Activated T-cell treated with anti-CD3 and anti-CD28 coated beads for 48 hours (primary cell): ENCODE measurements around the gene ING1.
"Not testable (repeated sequence)": the region's sequence is repeated elsewhere in the genome, so short reads cannot be mapped to it uniquely, and the experiment has no call there.

Source experiments
- DNase-seq: peaks from one replicate; pipeline ENCODE4 v3.0.0-alpha.2; 2020; ENCODE audit warnings: low read depth

The ING1 gene, protein sequence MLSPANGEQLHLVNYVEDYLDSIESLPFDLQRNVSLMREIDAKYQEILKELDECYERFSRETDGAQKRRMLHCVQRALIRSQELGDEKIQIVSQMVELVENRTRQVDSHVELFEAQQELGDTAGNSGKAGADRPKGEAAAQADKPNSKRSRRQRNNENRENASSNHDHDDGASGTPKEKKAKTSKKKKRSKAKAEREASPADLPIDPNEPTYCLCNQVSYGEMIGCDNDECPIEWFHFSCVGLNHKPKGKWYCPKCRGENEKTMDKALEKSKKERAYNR

DNA sequence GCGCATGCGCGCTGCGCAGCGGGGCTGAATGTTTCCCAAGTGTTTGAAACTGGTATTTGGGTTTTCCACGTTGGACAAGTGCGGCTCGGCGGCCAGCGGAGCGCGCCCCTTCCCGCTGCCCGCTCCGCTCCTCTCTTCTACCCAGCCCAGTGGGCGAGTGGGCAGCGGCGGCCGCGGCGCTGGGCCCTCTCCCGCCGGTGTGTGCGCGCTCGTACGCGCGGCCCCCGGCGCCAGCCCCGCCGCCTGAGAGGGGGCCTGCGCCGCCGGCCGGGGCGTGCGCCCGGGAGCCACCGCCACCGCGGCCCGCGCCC lies at the start of gene ING1:
TSS of gene ING1 (plus strand) at position 59 of the 311 bp plus-strand sequence. CDS start 450 bp downstream, outside the sequence.
- no peak for DNase-seq

DNA sequence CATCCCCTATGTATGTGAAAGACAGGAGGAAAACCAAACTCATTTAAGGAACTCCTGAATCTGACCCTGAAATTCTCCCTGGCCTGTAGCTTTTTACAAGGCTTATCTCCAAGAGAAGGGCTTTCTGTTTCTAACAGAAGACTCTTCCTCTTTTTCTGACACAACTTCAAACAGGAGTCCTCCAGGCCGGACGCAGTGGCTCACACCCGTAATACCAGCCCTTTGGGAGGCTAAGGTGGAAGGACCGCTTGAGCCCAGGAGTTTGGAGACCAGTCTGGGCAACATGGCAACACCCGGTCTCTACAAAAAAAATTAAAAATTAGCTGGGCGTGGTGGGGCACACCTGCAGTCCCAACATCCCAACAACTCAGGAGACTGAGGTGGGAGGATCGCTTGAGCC lies 49.5 kb upstream of the ING1 start:
- no peak for DNase-seq

DNA sequence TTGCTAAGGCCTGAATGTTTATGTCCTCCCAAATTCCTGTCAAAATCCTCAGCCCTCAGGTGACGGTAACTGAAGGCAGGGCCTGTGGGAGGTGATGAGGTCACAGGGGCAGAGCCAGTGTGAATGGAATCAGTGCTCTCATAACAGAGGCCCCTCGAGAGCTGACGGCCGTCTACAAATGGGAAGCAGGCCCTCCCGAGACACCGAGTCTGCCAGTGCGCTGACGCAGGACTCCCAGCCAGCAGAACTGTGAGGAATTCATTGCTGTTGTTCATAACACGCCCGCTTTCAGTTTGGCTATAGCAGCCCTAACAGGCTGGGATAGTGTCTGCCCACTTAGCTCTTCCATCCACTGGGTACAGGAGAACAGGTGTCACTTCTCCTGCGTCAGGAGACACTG lies 48.8 kb upstream of the ING1 start:
- DNase-seq: no peak

DNA sequence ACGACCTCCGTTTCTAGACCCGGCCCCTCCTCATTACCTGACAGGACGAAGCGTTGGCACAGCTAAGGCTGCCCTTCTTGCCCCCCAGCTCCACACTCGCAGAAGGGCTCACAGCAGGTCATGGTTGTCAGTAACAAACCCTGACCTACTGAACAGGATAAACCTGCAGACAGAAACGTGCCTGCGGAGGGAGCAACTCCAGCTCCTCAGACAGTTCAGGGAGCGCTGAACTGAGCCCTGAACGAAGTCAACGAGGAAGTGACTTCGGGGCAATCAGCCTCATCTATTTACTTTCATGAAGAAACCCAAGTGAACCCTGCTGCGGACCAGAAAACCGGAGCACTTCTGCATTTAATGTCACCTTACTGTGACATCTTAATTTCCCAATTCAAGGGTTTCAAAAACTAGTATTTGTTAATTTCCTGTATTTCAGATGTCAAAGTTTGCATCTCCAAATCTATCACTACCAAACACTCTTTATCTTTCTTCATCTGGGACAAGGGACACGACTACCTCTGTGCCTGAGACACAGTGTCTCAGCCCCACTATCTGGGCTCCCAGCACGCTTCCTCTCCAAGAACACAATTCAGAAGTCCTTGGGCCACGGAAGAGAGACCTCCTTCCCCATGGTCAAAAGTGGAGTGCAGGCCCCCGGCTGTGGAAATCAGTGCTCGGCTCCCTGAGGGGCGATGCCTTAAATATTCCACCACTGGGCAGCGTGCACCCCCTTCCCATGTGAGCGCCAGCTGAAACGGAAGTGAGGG lies 47.8 kb upstream of the ING1 start:
- DNase-seq: no peak

DNA sequence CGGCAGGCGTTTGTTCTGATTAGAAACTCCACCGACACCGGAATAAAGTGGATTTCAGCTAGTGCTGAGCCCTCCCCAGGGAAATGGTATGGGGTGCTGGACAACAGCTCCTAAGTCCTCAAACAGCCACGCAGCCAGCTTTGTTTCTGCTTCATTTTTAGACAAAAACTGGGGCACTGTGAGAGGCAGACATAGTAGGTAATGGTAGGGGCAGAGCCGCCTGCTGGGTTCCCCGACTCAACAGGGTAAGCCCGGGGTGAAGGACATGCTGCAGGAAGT lies 47.3 kb upstream of the ING1 start:
- no peak for DNase-seq

DNA sequence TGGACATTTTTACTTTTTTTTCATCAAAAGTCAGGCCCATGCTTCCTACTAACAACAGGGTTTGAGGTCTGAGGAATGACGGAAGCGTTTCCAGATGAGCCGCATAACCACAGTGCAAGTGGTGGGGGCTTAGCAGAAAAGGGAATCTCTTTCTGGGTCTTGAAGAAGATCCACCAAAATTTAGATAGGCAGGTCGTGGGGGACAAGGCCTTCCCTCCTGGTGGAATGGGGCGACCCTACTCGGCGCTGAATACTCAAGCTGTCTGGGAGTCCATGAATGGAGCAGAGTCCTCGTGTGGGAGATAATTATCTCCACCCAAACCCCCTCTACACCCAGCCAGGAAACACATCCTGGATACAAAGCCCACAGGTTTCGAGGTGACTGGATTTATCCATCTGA lies 44.5 kb upstream of the ING1 start:
- no peak for DNase-seq

DNA sequence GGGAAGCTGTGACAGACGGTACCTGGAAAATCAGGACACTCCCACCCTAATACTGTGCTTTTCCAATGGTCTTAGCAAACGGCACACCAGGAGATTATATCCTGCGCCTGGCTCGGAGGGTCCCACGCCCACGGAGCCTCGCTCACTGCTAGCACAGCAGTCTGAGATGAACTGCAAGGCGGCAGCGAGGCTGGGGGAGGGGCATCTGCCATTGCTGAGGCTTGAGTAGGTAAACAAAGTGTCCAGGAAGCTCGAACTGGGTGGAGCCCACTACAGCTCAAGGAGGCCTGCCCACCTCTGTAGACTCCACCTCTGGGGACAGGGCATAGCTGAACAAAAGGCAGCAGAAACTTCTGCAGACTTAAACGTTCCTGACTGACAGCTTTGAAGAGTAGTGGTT lies 43.7 kb upstream of the ING1 start:
- DNase-seq: not testable (repeated sequence)

DNA sequence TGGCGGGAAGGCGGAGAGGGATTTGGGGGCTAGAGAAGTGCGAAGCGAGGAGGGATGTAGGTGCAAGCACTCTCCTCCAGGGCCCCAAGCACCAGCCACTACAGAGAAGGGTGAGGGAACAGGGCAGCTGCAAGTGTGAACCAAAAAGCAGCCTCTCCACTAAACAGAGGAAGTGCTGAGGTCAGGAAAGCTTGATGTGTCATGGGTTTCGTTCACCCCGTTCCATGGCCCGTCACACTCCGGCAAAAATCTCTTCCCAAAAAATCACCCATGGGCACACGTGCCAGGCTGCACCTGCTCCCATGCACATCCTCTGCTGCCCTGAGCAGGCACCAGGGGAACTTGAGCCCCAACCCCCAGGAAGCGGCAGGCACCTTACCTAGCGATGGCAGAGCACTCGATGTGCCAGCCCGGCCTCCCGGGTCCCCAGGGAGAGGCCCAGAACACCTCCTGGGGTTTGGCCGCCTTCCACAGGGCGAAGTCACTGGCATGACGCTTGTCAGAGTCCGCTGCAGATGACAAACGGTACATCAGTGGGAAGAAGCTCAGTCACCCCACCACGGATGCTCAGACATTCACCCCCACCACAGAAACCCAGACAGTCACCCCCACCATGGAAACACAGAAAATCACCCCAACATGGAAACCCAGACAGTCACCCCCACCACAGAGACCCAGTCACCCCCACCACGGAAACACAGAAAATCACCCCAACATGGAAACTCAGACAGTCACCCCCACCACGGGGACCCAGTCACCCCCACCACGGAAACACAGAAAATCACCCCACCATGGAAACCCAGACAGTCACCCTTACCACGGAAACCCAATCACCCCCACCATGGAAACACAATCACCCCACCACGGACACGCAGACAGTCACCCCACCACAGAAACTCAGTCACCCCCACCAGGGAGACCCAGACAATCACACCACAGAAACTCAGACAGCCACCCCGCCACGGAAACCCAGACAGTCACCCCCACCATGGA lies 36.6 kb upstream of the ING1 start:
- peak; percentile 34 for DNase-seq

DNA sequence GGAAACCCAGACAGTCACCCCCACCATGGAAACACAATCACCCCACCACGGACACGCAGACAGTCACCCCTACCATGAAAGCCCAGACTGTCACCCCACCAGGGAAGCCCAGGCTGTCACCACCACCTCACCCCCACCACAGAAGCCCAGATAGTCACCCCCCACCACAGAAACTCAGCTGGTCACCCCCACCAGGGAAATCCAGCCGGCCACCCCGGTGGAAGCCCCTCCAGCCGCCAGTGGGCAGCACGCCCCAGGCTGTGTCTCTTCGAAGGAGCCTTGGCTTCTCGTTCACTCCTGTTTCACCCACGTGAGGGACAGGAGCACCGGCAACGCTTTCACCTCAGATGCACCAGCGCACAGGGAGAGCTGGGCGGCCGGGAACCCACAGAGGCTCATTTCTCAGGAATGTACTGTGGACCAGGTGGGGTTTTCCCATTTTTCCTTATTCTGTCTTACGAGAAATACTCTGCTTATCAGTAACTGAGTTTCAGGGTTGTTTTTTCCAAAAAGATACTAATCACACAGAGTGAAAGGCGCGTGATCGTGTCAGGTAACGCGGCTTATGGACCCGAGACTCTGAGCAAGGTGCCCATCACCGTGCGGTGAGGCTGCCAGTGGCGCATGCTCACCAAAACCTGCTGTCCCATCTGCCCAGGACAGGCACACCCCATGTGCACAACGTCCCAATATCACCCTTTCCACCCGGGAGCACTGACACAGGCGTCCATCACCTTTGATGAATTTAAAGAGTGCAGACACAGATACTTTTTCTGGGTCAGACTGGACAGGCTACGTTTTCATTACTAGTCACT lies 35.6 kb upstream of the ING1 start:
- DNase-seq: no peak

DNA sequence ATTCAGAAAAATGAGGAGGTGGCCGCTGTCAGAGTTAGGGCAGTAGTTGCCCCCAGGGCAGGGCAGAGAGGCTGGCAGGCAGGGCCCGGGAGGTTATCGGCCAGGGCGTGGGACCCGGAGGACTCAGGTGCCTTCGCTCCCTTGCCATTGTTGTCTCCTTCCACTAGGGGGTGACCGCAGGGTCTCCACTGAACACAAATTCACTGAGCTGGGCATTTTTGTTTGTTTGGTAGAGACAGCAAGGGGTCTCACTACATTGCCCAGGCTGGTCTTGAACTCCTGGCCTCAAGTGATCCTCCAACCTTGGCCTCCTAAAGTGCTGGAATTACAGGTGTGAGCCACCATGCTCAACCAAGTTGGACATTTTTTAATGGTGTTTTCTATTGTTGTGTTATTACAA lies 32.6 kb upstream of the ING1 start:
- DNase-seq: no peak

DNA sequence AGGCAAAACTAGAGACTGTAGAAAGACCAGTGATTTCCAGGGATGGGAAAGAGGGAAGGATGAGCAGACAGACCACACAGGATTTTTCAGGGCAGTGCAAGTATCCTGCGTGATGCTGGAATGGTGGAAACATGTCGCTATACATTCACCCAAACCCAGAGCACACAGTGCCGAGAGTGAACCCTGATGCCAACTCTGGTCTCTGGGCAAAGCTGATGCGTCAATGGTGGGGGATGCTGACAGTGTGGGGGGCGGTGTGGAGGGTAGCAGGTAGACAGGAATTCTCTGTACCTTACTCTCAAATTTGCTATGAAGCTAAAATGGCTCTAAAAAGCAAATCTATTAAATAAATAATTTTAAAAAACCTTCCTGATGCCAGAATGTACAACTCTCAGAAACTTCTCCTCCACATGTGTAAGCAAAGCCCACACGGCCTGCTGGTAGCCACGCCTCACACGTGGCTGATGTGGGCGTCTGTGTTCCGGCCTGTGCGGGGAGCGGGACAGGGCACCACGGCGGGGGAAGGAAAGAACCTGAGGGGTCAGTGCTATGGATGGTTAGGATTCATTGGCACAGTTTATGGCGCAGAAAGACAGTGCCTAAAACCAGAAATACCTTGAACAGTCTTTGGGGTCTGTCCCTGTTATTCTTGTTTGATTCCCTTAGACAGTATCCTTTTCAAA lies 31.5 kb upstream of the ING1 start:
- no peak for DNase-seq

DNA sequence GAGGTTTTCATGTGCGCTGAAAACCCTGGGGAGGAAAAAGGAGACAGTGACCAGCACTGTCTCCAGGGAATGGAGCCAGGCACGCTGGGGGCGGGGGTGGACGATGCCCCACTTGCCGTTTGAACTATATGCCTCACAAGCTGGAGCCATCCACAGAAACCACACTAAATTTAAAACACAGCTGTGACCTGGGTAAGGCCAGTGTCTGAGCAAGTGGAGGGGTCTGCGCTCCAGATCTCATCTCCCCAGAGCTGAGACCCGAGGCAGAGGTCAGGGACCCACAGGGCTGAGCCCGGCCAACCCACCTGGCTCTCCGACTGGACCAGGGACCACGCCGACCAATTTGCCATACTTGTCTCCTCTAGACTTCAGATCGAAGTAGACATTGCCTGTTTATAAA lies 30.8 kb upstream of the ING1 start:
- no peak for DNase-seq

DNA sequence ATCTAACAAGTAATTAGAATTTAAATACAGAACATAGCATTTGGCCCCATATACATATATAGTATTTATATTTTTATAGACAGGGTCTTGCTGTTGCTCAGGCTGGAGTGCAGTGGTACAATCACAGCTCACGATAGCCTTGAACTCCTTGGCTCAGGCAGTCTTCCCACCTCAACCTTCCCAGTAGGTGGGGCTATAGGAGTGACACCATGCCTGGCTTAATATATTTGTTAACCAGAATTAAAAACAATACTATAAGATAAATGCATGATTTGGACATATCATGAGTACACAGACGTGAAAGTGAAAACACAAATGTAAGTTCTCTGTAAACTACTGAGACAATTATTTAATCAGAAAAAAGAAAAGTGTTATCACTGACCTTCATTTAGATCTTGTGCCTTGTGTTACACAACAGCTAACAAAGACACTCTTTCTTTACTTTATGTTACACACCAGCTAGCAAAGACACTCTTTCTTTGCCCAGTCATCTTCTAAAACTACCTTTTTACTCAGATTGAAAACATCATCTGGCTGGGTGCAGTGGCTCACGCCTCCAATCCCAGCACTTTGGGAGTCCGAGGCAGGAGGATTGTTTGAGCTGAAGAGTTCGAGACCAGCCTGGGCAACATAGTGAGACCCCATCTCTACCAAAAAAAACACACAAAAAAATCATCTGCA lies 30.2 kb upstream of the ING1 start:
- DNase-seq: no peak

DNA sequence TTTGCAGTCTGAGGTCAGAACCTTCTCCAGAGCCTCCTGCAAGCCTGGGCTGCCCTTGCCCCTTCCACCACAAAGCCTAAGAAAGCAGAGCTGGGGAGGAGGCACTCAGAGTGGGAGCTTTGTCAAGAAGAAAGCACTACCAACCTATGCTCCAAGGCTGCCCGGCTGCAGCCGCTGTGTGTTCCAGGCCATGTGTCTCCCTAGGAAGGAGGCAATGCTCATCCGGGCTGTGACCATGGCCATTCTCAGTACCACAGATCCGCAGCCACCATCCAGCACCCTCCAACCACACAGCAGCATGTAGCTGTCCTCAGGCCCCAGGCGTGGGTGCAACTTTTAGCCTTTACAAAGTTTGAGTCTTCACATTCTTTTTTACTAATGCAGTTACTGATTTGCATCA lies 29.6 kb upstream of the ING1 start:
- no peak for DNase-seq

DNA sequence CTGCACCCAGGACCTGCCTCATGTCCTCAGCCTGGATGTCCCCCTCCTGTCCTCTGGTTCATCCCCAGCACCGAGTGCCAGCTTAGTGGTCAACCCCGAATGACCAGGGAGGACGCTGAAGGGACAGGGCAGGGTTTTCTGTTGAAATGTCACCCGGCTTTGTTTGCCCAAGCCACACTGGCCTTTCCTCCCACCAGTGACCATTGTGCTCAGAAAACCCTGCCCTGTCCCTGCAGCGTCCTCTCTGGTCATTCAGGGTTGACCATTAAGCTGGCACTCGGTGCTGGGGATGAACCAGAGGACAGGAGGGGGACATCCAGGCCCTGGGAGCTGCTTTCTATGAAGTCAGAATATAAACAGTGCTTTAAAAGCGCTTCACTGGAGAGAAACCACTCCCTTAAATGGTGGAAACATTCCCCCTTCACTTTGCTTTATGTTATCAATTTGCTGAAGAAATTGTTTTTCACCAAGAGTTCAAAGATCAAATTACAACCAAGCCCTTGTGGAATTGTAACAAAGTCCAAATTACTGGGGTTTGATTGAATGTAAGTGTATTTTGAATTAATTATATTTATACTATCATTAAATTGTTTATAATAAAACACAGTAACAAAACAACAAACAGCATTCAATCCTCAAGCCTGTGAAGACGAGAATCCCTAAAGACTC lies 29.0 kb upstream of the ING1 start:
- no peak for DNase-seq

DNA sequence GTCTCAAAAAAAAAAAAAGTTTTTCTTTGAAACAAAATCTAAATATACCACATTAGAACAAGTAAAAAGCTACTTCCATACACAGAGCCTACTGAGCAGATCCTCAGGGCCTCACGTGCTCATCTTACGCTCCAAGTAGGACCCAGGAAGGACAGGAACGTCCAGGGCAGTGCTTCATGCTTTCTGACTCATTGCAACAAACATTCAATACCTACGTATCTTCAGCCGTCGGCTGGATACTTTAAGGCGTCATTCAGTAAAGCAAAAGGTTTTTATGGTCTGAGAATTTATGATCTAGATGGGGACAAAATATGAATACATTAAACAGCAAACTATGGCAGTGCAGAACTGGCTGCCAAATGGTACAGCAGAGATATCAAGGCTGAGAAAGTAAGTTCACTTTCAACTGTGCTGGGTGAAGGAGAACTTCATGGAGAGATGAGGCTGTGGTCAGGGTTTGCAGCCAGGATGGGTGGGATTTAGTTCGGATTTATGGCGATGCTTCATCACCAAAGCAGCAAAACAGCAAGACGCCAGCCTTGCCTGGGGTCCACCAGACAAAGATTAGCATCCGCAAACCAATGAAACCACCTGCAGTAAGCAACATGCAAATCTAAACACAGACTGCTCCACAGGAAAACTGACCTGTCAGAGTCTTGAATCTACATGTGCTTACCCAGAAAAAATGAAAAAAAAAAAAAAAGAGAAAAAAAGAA lies 28.0 kb upstream of the ING1 start:
- no peak for DNase-seq

DNA sequence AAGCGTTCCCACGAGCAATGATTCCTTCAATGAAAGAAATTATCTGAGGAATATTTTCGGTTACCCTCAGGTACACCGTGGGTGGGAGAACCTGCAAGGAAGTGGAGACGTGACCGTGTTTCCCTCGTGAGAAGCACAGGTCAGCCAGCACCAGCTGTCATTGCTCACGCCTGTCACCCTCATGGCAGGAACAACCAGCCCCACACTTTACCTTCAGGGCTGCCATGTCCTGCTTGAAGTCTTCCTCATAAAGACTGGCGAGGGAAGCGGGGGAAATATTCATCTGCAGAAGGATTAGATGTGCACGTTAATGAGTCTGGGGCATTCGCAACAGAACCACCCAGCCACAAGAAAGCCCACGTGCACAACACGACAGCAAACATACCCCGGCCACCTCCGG lies 25.8 kb upstream of the ING1 start:
- no peak for DNase-seq

DNA sequence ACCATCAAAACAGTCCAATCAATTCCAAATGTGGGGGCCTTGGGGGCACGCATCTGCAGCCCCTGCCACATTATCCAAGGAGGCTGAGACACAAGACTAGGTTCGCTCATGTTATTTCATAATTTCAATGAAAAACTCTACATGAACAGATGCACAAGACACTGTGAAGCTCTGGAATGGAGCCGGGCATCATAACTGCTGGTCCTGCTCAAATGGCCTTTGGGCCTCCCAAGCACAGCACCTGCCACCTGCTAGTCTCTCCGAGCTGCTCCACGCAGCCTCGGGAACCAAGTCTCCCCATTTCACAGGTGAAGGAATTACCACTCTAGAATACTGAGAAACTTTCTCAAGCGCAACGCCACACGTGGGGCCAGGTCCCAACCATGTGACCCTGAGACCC lies 24.5 kb upstream of the ING1 start:
- DNase-seq: no peak

DNA sequence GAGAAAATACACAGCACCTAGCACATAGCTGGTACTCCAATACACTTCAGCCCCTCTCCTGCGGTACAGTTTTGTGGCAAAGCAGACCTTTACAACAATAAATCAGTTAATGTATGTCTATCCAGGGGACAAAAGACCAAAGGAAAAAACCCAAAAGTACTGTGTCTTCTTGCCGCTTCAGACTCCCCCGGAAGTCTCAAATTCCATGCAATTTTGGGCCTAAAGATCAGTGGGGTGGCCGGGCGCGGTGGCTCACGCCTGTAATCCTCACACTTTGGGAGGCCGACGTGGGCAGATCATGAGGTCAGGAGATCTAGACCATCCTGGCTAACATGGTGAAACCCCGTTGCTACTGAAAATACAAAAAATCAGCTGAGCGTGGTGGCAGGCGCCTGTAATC lies 23.8 kb upstream of the ING1 start:
- DNase-seq: no peak

DNA sequence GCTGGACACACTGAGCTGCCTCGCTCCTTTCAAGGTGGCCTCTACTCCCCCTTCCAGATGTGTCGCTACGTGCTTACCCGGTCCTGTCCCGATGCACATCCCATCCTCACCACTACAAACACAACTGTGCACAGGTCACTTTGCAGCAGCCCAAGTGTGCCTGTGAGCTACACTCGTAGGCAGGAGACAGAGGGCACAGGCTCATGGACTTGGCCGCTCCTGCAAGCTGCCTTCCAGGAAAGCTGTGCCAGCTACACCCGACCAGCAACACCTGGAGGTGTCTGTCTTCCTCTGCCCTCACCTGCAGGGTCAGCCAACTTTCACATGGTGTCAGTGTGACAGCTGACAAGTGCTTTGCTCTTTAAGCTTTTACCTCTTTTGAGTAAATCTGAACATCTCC lies 23.0 kb upstream of the ING1 start:
- no peak for DNase-seq
